ENCODE data around the gene FRMD4A.

- TF ChIP-seq, protein P1, sequence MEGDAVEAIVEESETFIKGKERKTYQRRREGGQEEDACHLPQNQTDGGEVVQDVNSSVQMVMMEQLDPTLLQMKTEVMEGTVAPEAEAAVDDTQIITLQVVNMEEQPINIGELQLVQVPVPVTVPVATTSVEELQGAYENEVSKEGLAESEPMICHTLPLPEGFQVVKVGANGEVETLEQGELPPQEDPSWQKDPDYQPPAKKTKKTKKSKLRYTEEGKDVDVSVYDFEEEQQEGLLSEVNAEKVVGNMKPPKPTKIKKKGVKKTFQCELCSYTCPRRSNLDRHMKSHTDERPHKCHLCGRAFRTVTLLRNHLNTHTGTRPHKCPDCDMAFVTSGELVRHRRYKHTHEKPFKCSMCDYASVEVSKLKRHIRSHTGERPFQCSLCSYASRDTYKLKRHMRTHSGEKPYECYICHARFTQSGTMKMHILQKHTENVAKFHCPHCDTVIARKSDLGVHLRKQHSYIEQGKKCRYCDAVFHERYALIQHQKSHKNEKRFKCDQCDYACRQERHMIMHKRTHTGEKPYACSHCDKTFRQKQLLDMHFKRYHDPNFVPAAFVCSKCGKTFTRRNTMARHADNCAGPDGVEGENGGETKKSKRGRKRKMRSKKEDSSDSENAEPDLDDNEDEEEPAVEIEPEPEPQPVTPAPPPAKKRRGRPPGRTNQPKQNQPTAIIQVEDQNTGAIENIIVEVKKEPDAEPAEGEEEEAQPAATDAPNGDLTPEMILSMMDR (conservative IDR thresholded peaks at IDR 0.05 in 1 of 2, IDR thresholded peaks at IDR 0.05 in 1 of 2; ENCODE audit: extremely low read depth in 1 of 2, insufficient read depth in 1 of 2, low read depth in 1 of 2, low read length in 2 of 2), result no peak
- no peak for TF ChIP-seq EZH2 (IDR thresholded peaks at IDR 0.05; ENCODE audit: borderline replicate concordance, low read length)
Observed at GRCh38 chr10:13950543-13950939, 380.2 kb downstream of the FRMD4A start.
